Astrocyte of the spinal cord (primary cell): ENCODE results near the gene OAT.

Source experiments
- DNase-seq: peaks from one replicate; pipeline ENCODE4 v3.0.0; 2011; ENCODE audit warnings: low read depth, low spot score
- H3K4me3 ChIP-seq: 2 replicates; pipeline ENCODE4 v1.5.1; 2011; ENCODE audit warnings: low read depth, mild to moderate bottlenecking, low read length, moderate library complexity
- in situ Hi-C: cut with HindIII; loops from 2 replicates; pipeline ENCODE4 v1.10.0; 2017; ENCODE audit warnings: low sequenced_read_pairs
- TF ChIP-seq, protein P1 (sequence below): IDR thresholded peaks from 2 replicates; pipeline ENCODE4 v1.5.1; 2012; ENCODE audit warnings: low read depth, mild to moderate bottlenecking, low read length, inconsistent platforms

OAT gene

DNA sequence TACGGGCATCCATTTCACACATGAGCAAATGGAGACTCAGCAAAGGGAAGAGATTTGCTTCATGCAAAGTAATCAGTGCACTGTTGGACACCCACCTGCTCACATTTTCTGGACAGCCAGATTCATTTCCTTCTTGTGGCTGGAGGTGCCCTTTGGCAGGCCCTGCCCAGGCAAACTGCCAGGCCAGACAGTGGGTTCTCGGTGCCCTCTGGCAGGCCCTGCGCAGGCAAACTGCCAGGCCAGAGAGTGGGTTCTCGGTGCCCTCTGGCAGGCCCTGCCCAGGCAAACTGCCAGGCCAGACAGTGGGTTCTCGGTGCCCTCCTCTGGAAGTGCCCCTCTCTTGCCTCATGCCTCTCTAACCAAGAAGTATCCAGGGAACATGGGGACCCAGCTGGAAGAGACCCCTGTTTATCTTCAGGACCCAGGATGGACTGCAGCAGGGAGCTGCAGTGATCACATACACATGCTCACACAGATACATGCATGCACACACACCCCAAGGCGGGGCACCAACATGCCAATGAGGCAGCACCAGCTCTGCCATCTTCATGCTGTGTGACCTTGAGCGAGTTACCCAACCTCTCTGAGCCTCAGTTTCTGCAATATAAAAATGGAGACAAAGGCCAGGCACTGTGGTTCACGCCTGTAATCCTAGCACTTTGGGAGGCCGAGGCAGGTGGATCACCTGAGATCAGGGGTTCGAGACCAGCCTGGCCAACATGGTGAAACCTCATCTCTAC lies 67.1 kb downstream of the OAT start:
- H3K4me3 ChIP-seq, result no peak overlapping the region
- in situ Hi-C loops, result no loop called here
- TF ChIP-seq, protein P1, sequence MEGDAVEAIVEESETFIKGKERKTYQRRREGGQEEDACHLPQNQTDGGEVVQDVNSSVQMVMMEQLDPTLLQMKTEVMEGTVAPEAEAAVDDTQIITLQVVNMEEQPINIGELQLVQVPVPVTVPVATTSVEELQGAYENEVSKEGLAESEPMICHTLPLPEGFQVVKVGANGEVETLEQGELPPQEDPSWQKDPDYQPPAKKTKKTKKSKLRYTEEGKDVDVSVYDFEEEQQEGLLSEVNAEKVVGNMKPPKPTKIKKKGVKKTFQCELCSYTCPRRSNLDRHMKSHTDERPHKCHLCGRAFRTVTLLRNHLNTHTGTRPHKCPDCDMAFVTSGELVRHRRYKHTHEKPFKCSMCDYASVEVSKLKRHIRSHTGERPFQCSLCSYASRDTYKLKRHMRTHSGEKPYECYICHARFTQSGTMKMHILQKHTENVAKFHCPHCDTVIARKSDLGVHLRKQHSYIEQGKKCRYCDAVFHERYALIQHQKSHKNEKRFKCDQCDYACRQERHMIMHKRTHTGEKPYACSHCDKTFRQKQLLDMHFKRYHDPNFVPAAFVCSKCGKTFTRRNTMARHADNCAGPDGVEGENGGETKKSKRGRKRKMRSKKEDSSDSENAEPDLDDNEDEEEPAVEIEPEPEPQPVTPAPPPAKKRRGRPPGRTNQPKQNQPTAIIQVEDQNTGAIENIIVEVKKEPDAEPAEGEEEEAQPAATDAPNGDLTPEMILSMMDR, result no peak
- DNase-seq, result no peak

DNA sequence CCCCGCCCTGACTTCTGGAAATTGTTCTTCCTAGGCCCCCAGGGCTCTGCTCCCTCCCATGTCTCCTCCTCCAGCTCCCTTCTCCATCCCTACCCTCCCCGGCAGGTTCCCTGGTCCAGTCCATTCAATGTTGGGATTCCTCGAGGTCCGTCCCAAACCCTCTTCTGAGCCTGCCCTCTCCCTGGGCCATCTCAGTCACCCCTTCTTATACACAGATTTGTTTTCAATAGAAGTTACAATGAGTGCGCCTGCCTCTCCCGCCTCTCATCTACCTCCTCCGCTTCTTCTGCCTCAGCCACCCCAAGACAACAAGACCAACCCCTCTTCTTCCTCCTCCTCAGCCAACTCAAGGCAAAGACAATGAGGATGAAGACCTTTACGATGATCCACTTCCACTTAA lies 67.9 kb downstream of the OAT start:
- in situ Hi-C loops, result no loop called here
- H3K4me3 ChIP-seq, result no peak overlapping the region
- DNase-seq, result no peak
- TF ChIP-seq, protein P1, result no peak

DNA sequence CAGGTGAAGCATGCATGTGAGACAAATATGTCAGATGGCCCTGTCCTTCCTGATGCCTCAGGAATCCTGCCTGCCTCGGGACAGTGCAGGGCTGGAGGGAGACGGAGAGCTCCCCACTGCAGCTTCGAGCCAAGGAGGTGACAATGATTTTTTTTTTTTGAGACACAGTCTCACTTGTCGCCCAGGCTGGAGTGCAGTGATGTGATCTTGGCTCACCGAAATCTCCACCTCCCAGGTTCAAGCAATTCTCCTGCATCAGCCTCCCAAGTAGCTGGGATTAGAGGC lies 68.8 kb downstream of the OAT start:
- TF ChIP-seq, protein P1, result no peak
- DNase-seq, result no peak
- in situ Hi-C loops, result no loop called here
- no peak overlapping the region for H3K4me3 ChIP-seq

DNA sequence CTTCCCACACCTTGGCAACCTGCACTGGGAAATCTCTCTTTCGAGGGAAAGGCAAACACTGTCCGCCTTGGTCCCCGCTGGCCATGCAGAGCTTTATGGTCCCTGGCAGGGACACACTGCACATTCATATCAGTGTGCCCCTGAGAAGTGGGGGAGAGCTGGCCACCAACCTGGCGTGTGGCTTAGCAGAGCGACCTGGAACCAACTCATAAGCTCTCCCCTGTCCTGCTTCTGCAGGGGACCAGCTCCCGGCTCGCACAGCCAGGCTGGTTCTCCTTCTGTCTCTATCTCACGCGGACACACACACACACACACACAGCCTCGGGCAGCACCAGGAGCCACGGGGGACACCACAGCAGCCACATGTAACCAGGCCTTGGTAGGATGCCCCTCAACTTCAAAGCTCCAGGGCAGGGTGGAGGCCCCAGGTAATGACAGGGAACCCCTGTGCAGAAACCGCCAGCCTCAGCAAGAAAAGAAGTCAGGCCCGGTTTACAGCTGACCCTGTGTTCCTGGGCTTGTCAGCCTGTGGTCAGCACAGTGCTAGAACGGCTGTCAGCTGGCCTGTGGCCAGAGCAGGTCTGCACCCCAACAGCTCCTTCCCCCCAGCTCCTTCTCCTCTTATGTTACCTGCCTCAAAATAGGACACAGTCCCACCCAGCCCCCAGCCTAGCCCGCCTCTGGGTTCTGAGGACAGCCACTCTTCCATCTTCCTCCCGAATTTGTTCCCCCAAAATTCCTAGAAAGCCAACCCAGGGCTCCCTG lies 69.3 kb downstream of the OAT start:
- TF ChIP-seq, protein P1, result no peak
- in situ Hi-C loops, result no loop called here
- no peak for DNase-seq
- H3K4me3 ChIP-seq, result no peak overlapping the region

DNA sequence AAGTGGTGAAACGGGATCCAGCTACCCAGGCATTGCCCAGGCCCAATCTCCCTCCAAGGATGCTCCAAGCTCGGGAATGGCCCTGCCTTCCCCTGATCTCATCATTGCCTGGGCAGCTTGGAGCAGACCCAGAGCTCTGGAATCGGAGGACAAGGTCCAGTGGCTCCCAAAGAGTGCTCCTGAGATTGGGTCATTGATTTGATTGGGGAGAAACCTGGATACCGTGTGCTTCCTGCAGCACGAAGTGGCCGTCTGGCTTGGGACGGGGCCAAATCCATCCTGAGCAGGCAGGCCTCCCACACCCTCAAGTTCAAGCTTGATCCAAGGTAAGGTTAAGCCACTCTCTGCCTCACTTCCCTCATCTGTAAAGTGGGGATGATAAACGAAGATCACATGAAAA lies 69.9 kb downstream of the OAT start:
- TF ChIP-seq, protein P1, result no peak
- in situ Hi-C loops, result no loop called here
- no peak for DNase-seq
- no peak overlapping the region for H3K4me3 ChIP-seq

DNA sequence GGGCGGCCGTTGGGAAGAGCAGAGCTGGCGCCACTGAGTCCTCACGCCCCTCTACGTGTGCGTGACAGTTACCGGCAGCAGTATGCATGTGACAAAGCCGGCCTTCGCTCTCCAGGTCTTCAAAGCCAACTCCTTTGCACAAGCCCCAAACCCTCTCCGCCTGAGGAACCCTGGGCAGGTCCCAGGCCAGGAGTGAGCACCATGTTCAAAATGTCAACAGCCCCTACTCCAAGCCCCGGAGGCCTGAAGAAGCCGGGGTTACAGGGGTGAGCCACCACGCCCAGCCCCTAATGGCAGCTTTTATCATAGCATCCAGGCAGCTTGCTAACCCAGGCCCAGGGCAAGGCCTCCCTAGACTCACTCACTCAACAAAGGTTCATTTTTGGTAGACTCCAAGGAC lies 70.8 kb downstream of the OAT start:
- no peak for DNase-seq
- TF ChIP-seq, protein P1, result no peak
- in situ Hi-C loops, result no loop called here
- H3K4me3 ChIP-seq, result no peak overlapping the region
